AML-193 (cell line): ENCODE measurements around the gene C22orf42.
"Not testable (repeated sequence)": the region's sequence is repeated elsewhere in the genome, so short reads cannot be mapped to it uniquely, and the experiment has no call there.

Experiments used
- DNase-seq, 2 experiments: peaks; one replicate each; lab custom pipeline; 2025; lab: John Stamatoyannopoulos, UW

C22orf42 gene, protein sequence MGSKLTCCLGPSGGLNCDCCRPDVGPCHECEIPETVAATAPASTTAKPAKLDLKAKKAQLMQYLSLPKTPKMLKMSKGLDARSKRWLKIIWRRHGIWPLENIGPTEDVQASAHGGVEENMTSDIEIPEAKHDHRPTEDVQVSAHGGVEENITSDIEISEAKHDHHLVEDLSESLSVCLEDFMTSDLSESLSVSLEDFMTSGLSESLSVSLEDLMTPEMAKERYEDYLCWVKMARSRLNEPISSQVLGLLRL

DNA sequence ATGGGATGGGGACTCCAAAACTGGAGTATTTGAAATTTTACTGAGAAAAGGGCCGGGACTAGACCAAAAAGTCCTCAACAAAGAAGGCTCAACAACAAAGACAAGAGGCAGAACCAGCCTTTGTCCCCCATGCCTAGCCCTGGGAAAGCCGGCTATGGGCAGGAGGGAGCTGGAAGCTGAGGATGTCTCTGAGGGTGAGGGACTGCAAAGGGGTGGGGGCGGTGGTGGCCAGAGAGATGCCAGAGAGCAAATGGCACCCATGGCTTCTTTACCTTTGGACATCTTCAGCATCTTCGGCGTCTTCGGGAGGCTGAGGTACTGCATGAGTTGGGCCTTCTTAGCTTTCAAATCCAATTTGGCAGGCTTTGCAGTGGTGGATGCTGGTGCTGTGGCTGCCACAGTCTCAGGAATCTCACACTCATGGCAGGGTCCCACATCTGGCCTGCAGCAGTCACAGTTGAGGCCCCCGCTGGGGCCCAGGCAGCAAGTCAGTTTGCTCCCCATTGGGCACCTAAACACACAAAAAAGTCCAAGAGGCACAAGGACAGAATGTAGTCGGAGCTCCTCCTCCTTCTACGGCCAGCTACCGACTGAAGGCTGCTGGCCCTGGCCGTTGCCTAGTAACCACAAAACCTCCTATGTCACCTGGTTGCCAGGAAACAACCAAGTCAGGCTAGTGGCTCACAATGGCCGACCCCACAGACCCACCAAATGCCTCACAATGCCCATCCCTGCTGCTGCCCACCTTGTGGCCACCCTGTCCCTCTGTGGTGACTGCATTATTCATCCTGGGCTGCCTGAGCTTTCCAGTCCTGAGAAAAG, at the start of gene C22orf42:
Gene C22orf42 (minus strand): TSS at position 592 of the 822 bp plus-strand sequence. CDS start 88 bp downstream, at position 504.
- DNase-seq, result no peak

DNA sequence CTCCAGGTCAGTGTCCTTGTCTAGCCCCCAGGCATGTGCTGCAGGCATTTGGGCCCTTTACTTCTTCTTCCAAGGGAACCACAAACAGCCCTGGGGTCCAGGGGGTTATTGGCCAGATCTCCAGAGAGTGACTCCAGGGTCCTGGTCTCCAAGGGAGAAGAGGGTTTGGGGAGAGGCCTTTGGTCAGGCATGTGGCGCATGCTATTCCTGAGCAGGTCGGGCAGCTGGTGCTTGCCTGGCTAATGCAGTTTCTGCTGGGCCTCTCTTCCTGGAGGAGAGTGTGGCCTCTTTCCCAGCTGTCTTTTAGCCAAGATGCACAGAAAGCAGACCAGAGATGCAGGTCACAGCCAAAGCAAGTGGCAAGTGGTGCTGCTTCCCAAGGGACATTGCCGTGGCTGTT, 49.6 kb upstream of the C22orf42 start:
- DNase-seq, result no peak

DNA sequence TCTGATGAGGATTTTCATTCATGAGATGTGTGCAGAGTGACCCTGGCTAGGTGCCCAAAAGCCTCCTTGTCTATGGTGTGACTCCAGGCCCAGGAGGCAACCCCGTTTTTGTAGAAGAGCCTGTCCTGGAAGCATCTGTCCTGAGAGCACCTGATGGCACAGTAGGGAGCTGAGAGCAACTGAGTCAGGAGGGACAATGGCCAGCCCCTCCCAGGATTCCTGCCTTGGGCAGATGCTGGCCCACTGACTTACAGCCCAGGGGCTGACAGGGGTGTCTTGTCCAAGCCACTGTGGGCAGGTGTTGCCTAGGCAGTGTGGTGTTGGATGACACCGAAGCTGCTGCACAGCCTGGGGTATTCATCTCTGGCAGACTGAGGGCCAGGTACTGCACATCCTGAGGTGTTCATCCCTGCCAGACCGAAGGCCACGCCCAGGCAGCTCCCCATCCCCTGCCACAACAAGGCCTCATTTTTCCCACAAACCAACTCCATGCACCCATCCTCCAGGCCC, 48.9 kb upstream of the C22orf42 start:
- no peak for DNase-seq

DNA sequence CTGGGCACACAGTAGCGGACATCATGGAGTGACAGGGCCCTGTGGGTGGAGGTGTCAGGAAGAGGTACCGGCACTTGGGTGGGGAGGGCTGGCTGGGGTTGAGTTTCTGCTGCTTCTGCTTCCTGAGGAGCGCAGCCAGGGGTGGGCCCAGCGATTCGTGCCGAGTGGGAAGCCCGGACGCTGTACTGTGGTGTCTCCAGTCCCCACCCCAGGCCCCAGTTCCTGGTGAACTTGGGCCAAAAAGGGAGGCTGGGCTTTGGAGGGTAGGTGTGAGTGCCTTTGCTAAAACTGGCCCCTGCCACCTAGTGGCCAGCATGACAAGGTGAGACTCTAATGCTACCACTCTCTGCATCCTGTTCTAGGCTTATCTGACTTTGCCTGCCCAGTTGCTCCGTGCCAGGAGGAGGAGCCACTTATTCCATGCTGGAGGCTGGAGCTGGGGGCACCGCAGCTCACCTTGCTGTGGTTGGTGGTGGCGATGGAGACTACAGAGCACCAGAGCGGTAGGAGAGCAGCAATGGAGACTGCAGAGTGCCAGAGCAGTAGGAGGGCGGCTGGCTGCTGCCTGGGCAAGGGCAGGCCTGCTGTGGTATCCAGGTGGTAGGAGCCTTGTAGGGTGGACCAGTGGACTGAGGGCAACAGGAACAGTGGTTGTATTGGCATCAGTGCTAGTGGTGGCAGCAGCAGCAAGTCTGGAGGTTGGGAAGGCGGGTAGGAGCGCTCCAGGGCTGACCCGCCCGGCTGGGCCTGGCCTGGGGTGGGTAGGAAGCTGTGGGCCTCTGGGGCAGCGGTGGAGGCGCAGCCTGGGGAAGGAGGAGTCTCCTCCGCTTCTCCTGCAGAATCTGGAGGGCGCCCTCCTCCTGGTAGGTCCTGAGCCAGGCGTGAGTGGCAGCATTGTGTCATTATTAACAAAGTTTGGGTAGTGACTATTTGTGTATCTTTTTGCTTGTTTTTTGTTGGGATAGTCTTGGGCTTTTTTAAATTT, 48.0 kb upstream of the C22orf42 start:
- DNase-seq, result peak; percentile 26 to 39

- DNase-seq, result no peak
These were observed 47.1 kb upstream of the C22orf42 start for GRCh38 chr22:32205974-32206773.

GRCh38 chr22:32204856-32205722, 46.0 kb upstream of the C22orf42 start, which contains the start of gene RFPL2:
Gene RFPL2, minus strand, starts transcription at chr22:32205073. Its CDS starts 2,622 bp downstream, at chr22:32202451.
- no peak for DNase-seq

DNA sequence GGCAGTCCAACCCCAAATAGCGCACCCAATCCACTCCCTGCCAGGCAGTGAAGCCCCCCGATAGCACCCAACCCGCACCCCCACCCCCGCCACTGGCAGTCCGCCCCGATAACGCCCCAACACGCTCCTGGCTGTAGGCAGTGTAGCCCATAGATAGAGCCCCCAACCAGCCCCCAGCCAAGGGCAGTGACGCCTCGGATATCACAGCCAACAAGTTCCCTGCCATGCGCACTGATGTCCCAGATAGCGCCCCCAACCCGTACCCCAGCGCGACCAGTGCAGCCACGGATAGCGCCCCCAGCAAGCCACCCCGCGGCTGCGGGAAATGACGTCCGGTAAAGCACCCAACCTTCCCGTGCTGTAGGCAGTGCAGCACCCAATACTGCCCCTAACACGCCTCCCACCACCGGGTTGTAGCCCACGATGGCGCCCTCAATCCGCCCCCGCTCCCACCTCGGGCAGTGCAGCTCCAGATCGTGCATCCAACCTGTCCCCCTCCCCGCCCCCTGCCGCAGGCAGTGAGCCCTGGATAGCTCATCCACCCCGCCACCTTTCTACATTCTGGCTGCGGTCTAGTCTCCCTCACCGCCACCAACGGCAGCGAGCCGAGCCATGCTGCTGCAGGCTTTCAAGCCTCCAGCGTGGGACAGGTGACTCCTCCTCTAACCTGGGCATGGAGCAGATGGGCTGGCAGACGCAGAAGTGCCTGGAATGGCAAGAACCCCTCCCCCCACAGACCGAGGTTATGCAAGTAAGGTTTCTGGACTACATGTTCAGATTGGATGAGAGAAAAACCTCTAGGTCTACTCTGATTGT, 45.1 kb upstream of the C22orf42 start:
- no peak for DNase-seq

GRCh38 chr22:32203181-32204039, 44.3 kb upstream of the C22orf42 start:
- no peak for DNase-seq

DNA sequence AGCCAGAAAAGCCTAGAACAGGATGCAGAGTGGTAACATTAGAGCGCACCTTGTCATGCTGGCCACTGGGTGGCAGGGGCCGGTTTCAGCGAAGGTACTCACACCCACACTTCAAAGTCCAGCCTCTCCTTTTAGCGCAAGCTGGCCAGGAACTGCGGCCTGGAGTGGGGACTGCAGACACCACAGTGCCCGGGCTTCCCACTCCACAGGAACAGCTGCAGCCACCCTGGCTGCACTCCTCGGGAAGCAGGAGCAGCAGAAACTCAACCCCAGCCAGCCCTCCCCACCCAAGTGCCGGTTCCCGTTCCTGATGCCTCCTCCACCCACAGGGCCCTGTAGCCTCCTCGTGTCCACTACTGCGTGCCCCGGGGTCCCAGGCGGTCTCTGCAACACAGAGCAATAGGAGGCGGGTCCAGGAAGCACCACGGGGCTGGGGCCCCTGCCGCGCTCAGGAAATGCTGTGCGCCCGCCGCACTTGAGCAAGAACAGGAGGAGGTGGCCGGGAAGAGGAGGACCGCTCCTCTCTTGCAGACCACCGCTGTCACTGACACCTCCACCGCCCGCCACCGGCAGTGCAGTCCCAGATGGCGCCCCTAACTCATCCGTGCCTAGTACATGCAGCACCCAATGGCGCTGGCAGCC, 43.6 kb upstream of the C22orf42 start:
- DNase-seq, result peak; percentile 36 to 73

DNA sequence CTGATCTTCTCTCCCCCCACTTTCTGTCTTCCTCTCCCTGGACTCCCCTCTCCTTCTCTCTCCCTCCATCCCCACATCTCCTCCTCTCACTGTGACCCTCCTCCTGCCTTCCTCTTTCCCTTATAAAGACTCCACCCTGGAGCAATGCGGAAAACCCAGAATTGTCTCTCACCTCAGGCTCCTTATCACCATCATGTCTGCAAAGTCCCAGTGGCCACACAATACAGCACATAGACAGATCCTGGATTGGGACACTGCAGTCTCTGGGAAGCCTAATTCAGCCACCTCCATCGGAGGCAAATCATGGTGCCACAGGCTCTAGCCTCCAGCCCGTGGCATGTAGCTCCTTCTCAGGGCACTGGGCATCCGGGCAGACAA, 43.0 kb upstream of the C22orf42 start:
- no peak for DNase-seq

- no peak for DNase-seq
These were observed 41.6 kb upstream of the C22orf42 start for GRCh38 chr22:32200752-32201151.

DNA sequence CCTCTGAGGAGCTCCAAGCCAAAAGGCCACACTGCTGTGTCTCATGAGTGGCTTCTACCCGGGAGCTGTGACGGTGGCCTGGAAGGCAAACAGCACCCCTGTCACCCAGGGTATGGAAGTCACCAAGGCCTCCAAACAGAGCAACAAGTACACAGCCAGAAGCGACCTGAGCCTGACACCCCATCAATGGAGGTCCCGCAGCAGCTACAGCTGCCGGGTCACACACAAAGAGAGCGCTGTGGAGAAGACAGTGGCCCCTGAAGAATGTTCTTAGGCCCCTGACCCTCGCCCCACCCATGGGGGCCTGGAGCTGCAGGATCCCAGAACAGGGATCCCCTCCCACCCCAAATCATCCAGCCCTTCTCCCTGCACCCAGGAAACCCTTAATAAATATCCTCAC, 40.9 kb upstream of the C22orf42 start:
- no peak for DNase-seq

- no peak for DNase-seq
These were observed 40.2 kb upstream of the C22orf42 start for GRCh38 chr22:32199341-32199740.

DNA sequence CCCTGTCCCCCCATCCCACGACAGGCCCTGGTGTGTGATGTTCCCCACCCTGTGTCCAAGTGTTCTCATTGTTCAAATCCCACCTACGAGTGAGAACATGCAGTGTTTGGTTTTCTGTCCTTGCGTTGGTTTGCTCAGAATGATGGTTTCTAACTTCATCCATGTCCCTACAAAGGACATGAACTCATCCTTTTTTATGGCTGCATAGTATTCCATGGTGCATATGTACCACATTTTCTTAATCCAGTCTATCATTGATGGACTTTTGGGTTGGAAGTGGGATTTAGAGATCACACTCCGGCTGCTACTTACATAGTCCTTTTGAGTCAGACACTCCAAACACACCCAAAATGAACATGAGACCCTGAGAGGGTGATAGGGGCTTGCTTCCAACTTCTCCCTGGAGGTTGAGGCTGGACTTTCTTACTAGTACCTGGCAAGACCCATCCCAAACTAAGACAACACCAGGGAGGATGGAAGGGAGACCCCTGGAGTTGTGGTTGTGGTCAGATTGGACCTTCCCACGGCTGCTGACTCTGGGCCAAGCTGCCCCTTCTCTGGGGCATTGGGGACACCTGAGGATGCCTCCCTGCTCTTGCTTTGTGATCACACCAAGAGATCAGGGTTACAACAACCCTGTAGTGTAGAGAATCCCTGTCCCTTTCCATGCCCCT, 38.6 kb upstream of the C22orf42 start:
- not testable (repeated sequence) for DNase-seq

DNA sequence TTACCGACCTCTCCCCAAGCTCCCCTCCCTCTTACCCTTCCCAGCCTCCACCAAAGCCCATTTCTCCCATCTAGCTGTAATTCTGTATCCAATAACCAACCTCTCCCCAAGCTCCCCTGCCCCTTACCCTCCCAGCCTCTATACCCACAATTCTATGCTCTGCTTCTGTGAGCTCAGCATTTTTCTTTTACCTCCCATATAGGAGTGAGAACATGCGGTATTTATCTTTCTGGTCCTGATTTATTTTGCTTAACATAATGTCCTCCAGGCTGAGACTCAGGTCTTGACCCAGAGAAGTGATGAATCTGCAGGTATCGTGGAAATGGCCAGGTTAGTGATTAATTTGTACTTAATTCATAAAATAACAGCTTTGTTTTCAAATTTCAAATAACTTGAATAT, 36.8 kb upstream of the C22orf42 start:
- DNase-seq, result not testable (repeated sequence)

- not testable (repeated sequence) for DNase-seq
These were observed 34.2 kb upstream of the C22orf42 start for GRCh38 chr22:32193346-32193745.

DNA sequence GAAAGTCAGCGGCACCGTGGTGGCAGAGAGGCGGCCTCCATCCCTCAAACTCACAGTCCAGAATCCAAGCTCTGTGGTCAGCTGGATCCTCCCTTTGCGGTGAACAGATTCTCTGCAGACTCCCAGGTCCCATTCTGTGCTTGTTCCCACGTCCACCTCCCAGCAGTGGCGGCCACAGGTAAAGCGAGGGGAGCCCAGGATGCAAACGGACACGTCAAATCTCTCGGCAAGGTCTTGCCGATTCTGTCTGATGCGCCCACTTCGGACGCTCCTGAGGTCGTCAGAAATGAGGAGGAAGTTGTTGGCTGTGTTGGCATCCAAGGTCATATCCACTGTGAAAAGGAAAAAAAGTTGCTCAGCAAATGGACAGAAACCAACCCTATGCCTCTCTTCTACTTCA, 31.9 kb upstream of the C22orf42 start:
- DNase-seq, result not testable (repeated sequence)
